Progenitor cell of endocrine pancreas (in vitro differentiated cells): ENCODE measurements around the gene CCDC50. TPM values are rescaled to one million over a fixed set of nuclear protein-coding genes. Genes with fewer than 3 reads are reported as not detected.

Experiments
- DNase-seq: peaks from one replicate; pipeline ENCODE4 v3.0.0; 2021; ENCODE audit warnings: low spot score; ENCODE audit not compliant: unreplicated experiment
- H3K27ac Mint-ChIP-seq: 2 replicates; pipeline ENCODE4 v1.8.0; 2021; ENCODE audit warnings: mild to moderate bottlenecking, moderate library complexity, mixed read lengths
- H3K27me3 Mint-ChIP-seq: 2 replicates; pipeline ENCODE4 v1.8.0; 2021; ENCODE audit warnings: mixed read lengths
- H3K36me3 Mint-ChIP-seq: 2 replicates; pipeline ENCODE4 v1.8.0; 2022; ENCODE audit warnings: mixed read lengths; ENCODE audit not compliant: insufficient read depth
- H3K4me1 Mint-ChIP-seq: 2 replicates; pipeline ENCODE4 v1.8.0; 2021; ENCODE audit warnings: low read depth, mixed read lengths
- H3K4me3 Mint-ChIP-seq: 2 replicates; pipeline ENCODE4 v1.8.0; 2021; ENCODE audit warnings: low read depth, mild to moderate bottlenecking, moderate library complexity, mixed read lengths
- H3K9me3 Mint-ChIP-seq: 2 replicates; pipeline ENCODE4 v1.8.0; 2021; ENCODE audit warnings: low read depth, mixed read lengths
- total RNA-seq: library from RNA; stranded (reverse); gene quantifications from 2 replicates; pipeline ENCODE4 v1.2.1, GENCODE V29; 2021
- TF ChIP-seq, protein P1 (sequence below): fragments of 200-600 bp; sonication (generic); IDR thresholded peaks from one replicate; pipeline ENCODE4 v1.5.0; 2021; ENCODE audit warnings: antibody characterized with exemption, mild to moderate bottlenecking; ENCODE audit not compliant: unreplicated experiment

CCDC50 gene
- total RNA-seq, 1 donor from 2014 or later: 66.3 TPM

DNA sequence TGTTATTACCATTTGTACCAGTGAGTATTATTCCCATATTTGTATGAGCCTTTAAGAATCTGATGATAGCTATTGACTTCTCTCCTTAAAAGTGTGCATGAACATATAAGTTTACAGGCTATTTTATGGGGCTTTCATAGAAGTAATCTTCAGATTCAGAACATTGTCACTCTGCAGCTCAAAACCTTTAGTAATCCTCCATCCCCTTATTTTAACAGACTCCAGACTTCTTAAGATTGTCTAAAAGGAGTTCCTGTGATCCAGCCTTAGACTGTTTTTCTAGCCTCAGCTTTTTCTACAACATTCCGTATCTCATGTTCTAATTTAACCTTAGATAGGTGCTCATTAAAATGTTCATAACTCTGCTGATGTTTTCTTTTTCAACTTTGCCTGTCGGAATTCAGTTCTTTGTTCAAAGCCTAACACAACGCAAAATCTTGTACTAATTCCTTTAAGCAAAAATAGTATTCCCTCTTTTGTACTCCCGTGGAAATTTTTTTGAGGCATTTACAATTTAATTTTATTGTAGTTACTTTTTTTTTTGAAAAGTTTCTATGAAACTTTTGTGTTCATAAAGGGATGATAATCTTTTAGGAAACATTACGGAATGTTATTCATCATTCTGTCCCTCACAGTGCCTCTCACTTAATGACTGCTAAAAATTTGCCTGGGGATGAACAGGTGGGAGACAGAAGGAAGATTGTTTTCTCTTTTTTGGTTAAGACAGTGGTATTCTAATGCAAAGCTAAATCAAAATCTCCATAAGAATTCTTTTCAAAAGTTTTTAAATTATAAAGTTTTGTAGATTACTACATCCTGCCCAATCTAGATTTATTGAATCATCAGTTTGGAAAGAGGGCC, 39.8 kb downstream of the CCDC50 start:
- Mint-ChIP-seq H3K27me3 (no peaks in the 10 kb centered on the region), H3K4me1 (peaks cover 1% of the 10 kb centered on the region), H3K9me3 (no peaks in the 10 kb centered on the region), H3K4me3 (no peak overlapping the region), H3K27ac (peak overlapping the region; percentile 37), H3K36me3 (peaks cover 24% of the 10 kb centered on the region)
- DNase-seq: no peak
- TF ChIP-seq, protein P1, sequence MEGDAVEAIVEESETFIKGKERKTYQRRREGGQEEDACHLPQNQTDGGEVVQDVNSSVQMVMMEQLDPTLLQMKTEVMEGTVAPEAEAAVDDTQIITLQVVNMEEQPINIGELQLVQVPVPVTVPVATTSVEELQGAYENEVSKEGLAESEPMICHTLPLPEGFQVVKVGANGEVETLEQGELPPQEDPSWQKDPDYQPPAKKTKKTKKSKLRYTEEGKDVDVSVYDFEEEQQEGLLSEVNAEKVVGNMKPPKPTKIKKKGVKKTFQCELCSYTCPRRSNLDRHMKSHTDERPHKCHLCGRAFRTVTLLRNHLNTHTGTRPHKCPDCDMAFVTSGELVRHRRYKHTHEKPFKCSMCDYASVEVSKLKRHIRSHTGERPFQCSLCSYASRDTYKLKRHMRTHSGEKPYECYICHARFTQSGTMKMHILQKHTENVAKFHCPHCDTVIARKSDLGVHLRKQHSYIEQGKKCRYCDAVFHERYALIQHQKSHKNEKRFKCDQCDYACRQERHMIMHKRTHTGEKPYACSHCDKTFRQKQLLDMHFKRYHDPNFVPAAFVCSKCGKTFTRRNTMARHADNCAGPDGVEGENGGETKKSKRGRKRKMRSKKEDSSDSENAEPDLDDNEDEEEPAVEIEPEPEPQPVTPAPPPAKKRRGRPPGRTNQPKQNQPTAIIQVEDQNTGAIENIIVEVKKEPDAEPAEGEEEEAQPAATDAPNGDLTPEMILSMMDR: no peak

- Mint-ChIP-seq H3K4me3 (no peak overlapping the region), H3K27me3 (no peaks in the 10 kb centered on the region), H3K4me1 (peaks cover 1% of the 10 kb centered on the region), H3K27ac (no peak overlapping the region), H3K9me3 (no peaks in the 10 kb centered on the region), H3K36me3 (peaks cover 22% of the 10 kb centered on the region)
- TF ChIP-seq, protein P1: no peak
- no peak for DNase-seq
These were observed 40.4 kb downstream of the CCDC50 start for GRCh38 chr3:191369616-191370010.

GRCh38 chr3:191372122-191372521, 42.9 kb downstream of the CCDC50 start:
- Mint-ChIP-seq H3K9me3 (no peaks in the 10 kb centered on the region), H3K27ac (peak overlapping the region; percentile 45), H3K27me3 (no peaks in the 10 kb centered on the region), H3K4me3 (no peak overlapping the region), H3K4me1 (no peaks in the 10 kb centered on the region), H3K36me3 (peaks cover 20% of the 10 kb centered on the region)
- DNase-seq: no peak
- TF ChIP-seq, protein P1: no peak

DNA sequence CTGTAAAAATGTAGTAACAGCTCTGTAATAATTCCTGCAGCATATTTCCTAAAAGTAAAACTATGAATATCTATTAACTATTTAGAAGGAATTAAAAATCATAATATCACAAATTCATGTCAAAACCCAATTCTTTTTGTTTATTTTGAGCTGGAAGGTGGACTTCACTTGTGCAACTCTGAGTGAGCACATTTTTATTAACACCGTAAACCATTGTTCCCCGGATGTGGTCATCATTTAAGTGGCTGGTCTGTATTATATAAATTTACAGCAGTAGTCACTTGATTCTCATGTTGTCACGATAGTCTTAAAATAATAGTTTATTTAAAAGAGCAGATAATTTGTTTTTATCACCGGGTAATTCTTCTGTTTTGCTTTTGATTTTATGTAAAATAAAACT, 44.1 kb downstream of the CCDC50 start:
- Mint-ChIP-seq H3K9me3 (no peaks in the 10 kb centered on the region), H3K27me3 (no peaks in the 10 kb centered on the region), H3K4me1 (peaks cover 4% of the 10 kb centered on the region), H3K36me3 (peaks cover 20% of the 10 kb centered on the region), H3K4me3 (no peak overlapping the region), H3K27ac (no peak overlapping the region)
- TF ChIP-seq, protein P1: no peak
- DNase-seq: no peak

GRCh38 chr3:191376516-191377141, 47.4 kb downstream of the CCDC50 start:
- TF ChIP-seq, protein P1: no peak
- DNase-seq: no peak
- Mint-ChIP-seq H3K27me3 (no peaks in the 10 kb centered on the region), H3K4me1 (peaks cover 4% of the 10 kb centered on the region), H3K36me3 (peaks cover 14% of the 10 kb centered on the region), H3K9me3 (no peaks in the 10 kb centered on the region), H3K4me3 (no peak overlapping the region), H3K27ac (no peak overlapping the region)
